C4-2B (cell line): ENCODE measurements around the gene PIK3R4.

Experiments
- H3K27ac ChIP-seq: fragments of 450-650 bp; 2 replicates; pipeline ENCODE4 v1.5.1; 2017
- CTCF ChIP-seq: fragments of 450-650 bp; conservative IDR thresholded peaks from 2 replicates; pipeline ENCODE4 v1.5.1; 2017; ENCODE audit warnings: mild to moderate bottlenecking
- ZFX ChIP-seq: fragments of 450-650 bp; IDR thresholded peaks from 2 replicates; pipeline ENCODE4 v1.6.1; 2017

PIK3R4 gene

GRCh38 chr3:130656627-130657026, 90.0 kb downstream of the PIK3R4 start:
- H3K27ac ChIP-seq, result no peak overlapping the region
- TF ChIP-seq ZFX (no peak), CTCF (no peak)

GRCh38 chr3:130654921-130655320, 91.7 kb downstream of the PIK3R4 start:
- TF ChIP-seq CTCF (no peak), ZFX (no peak)
- no peak overlapping the region for H3K27ac ChIP-seq

GRCh38 chr3:130654091-130654490, 92.5 kb downstream of the PIK3R4 start:
- no peak for TF ChIP-seq CTCF
- no peak for TF ChIP-seq ZFX
- no peak overlapping the region for H3K27ac ChIP-seq

GRCh38 chr3:130649061-130649654, 97.5 kb downstream of the PIK3R4 start:
- no peak overlapping the region for H3K27ac ChIP-seq
- TF ChIP-seq CTCF (no peak), ZFX (no peak)

- TF ChIP-seq ZFX (no peak), CTCF (no peak)
- H3K27ac ChIP-seq, result no peak overlapping the region
Observed at GRCh38 chr3:130648293-130648692, 98.3 kb downstream of the PIK3R4 start.

GRCh38 chr3:130645261-130645660, 101.4 kb downstream of the PIK3R4 start:
- TF ChIP-seq CTCF (no peak), ZFX (no peak)

GRCh38 chr3:130644628-130645253, 101.9 kb downstream of the PIK3R4 start:
- no peak overlapping the region for H3K27ac ChIP-seq
- TF ChIP-seq CTCF (no peak), ZFX (no peak)

More at GRCh38 chr3:130645261-130645660, 101.4 kb downstream of the PIK3R4 start:
- no peak overlapping the region for H3K27ac ChIP-seq
